Activated T-cell treated with anti-CD3 and anti-CD28 coated beads for 1 hour (primary cell): Measurements from ENCODE around the gene ATP6V0A1.
"Not testable (repeated sequence)": the region's sequence is repeated elsewhere in the genome, so short reads cannot be mapped to it uniquely, and the experiment has no call there.

ENCODE experiments used
- DNase-seq: peaks from one replicate; pipeline ENCODE4 v3.0.0-alpha.2; 2020; ENCODE audit warnings: low read depth

The ATP6V0A1 gene

DNA sequence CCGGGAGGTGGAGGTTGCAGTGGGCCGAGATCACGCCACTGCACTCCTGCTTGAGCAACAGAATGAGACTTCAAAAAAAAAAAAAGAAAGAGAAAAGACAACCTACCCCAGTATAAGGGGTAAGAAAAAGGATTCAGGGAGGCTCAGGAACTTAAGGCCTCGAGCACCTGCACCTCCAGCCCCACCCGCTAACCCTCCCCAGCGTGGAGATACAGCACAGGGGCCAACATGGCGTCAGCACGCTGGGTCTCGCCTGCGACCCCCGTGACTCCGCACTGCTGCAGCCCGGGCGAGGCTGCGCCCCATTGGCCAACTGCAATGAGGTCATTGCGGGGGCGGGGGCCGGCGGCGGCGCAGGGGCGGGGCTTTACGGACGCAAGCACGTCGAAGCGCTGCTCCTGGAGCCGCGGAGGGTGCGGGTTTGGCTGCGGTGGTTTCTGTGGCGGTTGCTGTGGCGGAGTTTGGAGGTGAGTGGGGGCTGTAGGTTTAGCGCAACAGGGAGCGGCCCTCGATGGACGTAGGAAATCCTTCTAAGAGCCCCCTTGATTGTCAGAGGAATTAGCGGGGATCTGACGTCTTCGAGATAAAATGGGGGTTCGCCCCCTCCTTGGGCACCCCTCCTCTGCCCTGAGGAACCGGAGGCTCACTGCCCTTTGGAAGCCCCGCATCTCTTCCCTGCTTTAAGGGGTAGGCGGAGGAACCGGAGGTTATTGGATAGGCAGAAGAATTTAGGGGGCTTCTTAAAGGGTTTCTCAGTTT, at the start of gene ATP6V0A1:
Gene ATP6V0A1, plus strand, starts transcription at position 382 of the 759 bp plus-strand sequence. CDS start 2,017 bp downstream, outside the sequence.
- DNase-seq = peak; percentile 80

DNA sequence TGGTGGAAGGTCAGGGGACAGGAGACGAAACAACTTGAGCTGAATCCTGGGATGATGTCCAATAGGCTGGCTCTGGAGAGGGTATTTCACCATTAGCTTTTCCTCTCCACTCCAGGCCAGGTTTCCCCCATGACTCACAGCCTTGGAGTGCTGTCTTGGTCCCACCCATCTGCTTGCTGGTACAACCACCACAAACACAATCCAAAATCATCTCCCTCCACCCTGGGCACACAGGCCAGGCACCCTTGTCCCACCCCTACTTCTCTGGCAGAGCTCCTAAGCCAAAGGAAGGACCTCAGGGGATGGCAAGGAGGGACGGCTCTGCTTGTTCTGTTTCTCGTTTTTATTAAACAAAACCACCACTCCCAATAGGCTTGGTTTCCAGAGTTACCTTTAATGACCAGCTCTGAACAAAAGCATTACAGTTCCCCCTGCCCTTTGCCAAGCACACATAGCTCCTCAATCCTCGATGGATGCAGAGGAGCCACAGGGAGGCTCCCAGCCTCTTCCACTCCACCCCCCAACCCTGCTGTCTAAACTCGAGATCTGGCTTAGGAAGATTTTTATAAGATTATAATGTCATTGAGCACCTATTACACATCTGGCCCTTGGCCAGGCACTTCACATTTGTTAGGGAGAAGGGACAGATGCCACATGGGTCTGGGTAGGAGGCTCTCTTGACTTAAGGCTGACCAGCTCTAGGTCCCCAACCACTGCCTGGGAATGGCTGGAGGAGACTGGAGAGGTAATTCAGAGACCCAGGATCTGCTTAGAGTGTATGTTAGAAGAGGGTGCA, 49.0 kb upstream of the ATP6V0A1 start:
- no peak for DNase-seq

DNA sequence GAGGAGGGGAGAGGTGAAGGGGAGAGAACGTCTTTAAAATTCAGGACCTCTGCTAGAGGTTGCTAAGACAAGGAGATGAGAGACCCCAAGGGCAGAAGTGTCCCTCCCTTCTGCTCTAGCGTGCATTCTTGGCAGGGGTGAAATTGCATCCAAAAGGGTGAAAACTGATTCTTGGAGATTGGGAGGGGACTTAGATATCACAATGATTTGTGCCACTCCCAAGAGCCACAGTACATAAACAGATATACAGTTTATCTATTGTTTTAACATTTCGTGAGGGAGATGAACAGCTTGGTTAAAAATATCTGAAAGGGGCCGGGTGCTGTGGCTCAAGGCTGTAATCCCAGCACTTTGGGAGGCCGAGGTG, 48.4 kb upstream of the ATP6V0A1 start:
- no peak for DNase-seq

DNA sequence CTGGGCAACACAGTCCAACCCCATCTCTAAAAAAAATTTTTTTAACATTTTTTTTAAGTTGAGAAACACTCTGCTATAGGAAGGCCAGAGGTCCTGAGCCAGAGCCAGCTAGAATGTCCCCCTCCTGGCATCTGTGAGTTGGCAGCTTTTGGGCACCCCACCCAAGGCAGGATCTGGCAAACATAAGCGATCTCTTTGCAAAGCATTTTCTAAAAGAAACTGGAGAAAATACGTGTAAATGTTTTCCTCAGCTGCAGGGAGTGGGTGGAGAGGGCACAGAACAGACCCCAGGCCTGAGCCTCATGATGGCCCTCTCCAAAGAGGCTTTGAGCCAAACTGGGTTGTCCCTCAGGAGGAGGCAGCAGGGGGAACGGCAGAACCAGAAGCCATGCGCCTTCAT, 47.3 kb upstream of the ATP6V0A1 start:
- DNase-seq = no peak

DNA sequence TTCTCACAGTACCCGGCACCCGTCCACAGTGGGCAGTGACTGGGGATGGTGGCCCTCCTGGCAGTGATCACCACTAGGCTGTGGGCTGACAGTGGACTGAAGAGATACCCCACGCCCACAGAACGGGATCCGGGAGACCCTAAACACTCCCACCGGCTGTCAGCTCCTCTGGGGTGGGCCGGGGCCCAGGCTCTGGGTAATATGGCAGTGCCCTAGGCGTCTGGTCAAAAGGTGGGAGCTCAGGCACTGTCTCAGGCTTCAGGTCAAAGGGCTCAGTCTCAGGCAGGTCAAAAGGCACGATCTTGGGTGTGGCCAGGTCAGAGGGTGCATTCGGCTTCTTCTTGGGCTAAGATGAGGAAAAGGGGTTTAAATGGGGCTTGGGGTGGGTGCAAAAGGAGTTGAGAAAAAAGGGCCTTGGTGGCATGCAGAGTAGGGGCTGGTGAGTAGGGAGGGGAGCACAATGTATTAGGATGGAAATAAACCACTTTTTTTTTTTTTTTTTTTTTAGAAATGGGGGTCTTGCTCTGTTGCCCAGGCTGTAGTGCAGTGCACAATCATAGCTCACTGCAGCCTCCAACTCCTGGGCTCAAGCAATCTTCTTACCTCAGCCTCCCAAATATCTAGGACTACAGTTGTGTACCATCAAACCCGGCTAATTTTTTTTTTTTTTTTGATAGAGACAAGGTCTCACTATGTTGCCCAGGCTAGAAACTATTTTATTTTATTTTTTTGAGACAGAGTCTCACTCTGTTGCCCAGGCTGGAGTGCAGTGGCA, 46.6 kb upstream of the ATP6V0A1 start:
- DNase-seq = no peak

DNA sequence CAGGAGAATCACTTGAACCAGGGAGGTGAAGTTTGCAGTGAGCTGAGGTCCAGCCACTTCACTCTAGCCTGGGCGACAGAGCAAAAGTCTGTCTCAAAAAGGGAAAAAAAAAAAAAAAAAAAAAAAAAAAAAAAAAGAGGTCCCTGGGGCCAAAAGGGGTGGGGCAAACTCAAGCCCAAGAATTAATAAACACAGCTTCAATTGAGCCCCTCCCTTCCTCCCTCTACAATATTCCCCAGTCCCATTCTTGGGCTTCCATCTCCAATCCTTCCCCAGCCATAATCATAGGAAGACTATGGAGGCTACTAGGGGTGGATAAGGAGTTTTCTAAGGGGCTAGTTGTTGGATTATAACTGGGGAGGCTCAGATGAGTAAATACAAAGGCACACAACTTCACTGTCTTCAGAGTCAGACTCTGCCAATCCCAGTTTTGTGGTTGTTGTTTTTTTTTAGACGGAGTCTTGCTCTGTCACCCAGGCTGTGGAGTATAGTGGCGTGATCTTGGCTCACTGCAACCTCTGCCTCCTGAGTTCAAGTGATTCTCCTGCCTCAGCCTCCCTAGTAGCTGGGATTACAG, 45.1 kb upstream of the ATP6V0A1 start:
- no peak for DNase-seq

DNA sequence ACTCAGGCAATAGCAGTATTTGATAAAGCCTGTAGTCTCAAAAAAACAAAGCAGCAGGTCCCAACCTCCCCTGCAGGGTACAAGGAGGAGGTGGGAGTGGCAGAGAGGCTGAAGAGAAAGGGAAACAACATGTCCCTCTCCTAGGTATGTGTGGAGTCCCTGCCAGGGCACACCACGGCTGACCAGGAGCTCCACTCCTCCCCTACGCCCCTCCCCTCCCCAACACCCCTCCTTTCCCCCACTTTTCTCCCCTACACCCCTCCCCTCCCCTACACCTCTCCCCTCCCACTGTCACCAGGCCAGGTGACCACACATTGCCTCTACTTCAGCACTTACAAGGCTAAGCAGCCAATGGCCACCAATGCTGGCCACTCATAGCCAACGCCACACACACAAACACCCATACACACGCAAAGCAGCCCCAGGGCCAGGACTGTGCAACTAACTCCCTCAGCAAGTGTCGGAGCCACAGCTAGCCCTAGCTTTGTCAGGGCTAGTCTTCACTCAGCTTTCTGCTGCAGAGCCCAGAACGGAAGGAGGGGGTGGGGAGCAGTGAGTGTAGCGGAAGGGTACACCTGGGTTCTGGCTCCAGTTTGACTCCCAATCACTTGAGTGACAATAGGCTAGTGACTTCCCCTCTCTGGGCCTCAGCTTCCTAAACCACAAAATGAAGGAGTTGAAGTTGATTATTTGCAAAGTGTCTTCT, 43.8 kb upstream of the ATP6V0A1 start:
- peak; percentile 38 for DNase-seq

DNA sequence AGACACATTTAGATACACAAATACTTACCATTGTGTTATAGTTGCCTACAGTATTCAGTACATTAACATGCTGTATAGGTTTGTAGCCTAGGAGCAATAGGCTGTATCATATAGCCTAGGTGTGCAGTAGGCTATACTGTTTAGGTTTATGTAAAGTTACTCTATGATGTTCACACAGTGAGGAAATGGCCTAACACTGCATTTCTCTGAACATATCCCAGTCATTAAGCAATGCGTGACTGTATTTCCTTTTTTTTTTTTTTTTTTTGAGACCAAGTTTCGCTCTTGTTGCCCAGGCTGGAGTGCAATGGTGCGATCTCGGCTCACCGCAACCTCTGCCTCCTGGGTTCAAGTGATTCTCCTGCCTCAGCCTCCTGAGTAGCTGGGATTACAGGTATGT, 40.7 kb upstream of the ATP6V0A1 start:
- not testable (repeated sequence) for DNase-seq

DNA sequence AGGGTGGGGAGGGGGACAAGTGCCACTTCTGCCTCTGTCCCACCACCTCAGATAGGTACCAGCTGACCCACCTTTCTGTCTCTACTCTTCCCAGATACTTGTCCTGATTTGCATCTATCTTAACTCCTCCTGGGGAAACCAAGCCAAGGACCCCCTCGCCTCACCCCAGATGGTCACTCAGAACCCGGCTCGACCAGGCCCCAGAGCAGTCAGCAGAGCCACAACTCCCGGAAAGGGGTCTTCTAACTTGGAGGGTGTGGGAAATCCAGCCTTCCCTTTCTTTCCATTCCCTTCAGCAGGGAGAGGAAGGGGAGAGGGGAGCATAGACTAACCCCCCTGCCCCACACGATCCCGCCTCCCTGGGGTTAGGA, 37.6 kb upstream of the ATP6V0A1 start:
- DNase-seq = no peak

DNA sequence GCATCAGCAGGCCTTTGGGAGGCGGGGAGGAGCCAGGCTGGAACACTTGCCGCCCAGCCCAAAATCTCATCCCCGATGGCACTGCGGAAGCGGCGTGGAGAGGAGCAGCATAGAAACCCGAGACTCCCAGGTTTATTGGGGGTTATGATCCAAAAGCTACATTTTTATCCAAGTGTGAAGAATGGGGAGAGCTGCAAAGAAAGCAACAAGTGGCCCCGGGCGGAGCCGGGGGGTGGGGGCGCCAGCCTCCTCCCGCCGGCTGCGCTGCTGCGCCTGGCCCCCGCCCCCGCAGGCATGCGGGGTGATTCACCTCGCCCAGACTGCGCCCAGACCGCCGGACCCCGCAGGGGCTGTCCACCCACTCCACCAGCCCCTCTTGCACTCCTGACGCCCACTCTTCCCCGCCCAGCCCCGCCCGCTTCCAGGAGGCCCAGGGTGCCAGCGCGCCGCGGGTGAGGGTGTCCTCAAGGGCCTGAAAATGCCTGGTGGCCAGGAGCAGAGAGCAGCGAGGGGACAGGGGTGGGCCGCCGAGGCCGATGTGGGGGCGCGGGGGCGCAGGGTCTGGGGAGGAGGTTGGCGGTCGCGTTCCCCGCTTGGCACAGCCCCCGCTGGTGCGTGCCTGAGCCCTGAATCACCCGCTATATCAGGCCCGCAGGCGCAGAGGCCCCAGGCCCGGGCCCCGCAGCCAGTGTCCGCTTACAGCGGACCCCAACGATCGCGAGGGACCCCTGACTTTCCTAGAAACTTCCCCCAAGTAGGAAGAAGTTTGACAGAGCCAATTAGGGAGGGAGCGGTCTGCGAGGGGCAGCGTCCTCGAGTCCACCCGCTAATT, 37.0 kb upstream of the ATP6V0A1 start:
- no peak for DNase-seq

DNA sequence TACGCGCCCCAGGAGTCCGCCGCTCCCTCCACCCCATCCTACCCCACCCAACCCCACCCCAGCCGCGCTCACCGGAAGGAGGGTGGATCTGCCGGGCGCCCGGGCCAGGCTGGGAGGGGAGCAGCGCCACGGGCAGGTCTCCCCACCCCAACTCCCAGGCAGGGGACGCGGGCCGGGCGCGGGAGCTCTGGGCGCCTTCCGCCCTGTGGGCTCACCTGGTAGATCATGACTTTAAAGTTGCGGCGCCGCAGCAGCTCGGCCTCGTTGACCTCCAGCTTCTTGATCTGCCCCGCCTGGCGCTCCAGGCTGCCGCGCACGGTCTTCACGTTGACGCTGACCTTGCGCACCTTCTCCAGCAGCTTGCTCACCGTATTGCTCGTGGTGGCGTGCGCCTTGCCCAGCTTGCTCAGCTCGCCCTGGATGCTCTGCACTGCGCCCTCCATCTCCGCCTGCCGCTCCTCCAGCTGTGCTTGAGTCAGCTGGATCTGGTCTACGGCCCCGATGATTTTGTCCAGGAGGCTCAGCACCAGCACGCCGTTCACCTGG, 36.2 kb upstream of the ATP6V0A1 start:
- no peak for DNase-seq

DNA sequence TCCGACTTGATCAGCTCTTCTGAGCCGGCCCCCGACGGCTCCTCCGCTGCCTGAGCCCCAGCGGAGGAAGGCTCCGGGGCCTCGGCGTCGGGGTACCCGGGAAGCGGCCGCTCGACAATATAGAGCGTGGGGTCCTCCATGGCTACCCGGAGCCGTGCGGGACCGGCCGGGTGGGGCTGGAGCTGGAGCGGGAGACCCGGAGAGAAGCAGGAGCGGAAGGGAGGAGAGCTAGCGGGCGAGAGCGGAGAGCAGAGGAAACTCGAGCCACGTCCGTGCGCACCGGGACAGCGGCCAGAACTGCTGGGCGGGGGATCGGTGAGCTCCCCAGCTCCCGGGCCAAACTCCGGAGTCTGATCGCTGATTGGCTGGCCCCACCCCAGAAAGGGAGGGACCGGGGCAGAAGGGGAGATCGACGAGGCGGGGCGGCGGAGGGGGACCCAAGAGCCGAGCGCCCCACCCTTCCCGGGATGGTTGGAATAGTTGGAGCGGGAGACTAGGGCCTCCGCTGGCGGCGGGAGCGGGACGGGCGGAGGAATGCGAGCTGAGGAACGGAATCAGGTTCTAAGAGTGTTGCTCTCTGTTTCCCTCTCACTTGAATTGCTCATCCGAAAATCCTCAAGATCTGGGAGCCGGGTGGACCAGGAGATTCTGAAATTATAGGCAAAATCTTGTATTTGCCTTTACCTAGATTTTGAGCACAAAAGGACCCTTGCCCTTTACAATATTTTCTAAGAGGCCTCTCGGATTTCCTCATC, 35.5 kb upstream of the ATP6V0A1 start, which contains the start of gene CAVIN1:
Gene CAVIN1, minus strand, starts transcription at position 299 of the 755 bp plus-strand sequence. Its CDS starts 159 bp downstream, at position 140.
- no peak for DNase-seq

DNA sequence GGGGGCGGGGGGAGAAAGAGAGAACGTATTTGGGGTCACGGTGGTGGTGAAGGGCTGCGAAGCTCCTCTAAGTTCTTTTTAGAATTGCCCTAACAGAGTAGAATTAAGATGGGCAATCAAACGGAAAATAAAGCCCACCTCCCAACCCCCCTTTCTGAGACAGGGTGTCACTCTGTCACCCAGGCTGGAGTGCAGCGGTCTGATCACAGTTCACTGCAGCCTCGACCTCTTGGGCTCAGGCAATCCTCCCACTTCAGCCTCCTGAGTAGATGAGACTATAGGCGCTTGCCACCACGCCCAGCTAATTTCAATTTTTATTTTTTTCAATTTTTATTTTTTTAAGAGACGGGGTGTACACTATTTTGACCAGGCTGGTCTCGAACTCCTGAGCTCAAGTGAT, 34.9 kb upstream of the ATP6V0A1 start:
- DNase-seq = no peak

DNA sequence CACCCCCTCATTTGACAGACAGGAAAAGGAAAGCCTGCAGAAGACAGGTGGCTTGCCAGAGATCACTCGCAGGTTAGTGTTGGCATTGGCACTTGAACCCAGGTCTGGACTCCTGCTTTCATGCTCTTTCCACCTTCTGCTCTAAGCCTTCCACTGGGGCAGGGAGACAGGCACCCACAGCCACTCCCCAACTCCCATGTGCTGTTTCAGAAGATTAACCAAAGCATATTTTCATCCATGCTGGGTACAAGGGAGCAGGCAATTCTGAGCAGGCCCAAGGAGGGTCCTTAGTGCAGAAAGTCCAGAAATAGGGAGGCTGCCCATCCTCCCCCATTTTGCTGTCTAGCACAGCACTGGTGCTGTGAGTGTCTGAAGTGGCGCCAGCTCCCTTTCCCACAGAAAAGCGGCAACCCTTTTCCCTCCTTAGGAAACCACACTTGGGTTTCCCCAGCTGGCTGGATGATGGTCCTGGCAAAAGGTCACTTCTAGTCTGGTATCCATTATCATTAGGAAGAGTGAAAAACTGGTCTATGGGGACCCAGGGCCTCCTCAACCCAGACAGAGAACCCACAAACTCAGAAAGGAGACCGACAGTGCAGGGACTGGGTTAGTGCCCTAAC, 33.6 kb upstream of the ATP6V0A1 start:
- DNase-seq = no peak

DNA sequence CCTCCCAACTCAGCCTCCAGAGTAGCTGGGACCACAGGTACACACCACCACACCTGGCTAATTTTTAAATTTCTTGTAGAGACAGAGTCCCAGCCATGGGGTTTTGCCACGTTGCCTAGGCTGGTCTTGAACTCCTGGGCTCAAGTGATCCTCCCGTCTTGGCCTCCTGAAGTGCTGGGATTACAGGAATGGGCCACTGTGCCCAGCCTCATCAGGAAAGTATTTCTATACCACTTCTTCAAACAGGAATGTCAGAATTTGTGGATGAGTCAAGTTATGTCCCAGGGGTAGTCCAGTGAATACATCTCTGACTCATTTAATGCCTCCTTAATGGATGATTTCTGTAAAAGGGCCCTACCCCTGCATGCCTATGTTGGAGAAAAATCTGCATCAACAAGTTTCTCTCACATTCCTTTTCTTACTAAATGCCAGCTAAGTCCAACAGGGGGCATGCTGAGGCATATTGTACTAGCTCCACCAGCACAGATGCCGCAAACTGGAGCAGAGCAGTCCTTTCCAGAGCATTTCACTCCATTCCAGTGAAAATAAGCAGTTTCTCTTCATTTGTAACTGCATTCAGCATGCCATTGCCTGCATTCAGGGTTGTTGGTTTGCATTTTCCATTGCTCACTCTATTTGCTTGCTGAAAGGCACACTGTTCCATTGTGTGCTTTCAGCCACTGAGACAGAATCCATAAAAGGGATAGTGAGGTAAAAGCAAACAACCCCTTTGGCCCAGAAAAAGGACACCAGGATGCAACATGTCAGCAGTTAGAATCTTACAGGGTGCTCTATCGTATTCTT, 30.3 kb upstream of the ATP6V0A1 start:
- DNase-seq = peak; percentile 25

DNA sequence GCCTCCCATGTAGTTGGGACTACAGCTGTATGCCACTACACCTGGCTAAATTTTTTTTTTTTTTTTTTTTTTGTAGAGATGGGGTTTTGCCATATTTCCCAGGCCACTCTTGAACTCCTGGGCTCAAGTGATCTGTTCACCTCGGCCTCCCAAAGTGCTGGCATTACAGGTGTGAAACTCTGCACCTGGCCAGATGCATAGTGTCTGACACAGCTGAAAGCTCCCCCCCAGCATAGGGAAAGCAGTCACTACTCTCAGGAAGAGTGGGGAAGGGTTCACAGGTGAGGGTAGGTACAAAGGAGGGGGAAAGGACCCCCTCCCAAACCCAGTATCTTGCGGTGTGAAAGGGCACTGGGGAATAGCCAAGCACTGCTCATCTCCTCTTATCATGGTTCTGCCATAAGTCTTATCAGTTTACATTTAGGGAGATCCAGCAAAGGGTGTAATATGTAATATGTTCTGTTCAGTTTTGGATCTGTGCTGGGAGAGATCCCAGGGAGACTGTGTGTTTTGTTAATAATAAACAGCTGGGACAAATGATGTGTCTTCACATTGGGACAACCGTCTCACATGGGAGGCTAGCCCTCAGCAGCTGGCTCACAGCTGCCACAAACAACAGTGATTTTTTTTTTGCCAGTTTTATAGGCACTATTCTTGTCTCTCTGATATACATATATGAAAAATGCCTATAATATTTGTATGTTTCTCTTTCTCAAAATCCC, 28.8 kb upstream of the ATP6V0A1 start:
- no peak for DNase-seq

DNA sequence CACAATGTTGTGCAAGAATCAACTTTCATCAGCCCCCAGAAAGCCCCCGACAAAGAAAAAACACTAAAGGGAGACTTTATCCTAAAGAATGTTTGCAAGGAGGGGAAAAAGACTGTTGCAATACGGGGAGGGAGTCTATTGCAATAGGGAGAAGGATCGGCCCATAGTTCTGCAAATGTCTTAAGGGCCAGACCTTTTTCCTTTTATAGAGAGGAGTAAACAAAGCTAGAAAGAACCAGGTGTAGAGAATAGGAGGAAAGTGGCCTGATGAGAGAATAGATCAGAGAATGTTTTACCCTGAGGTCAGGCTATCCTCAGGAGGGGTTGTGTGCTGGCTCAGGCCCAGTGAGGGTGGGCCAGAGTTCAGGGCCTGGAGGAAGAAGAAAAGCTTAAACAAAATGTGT, 26.9 kb upstream of the ATP6V0A1 start:
- DNase-seq = no peak

DNA sequence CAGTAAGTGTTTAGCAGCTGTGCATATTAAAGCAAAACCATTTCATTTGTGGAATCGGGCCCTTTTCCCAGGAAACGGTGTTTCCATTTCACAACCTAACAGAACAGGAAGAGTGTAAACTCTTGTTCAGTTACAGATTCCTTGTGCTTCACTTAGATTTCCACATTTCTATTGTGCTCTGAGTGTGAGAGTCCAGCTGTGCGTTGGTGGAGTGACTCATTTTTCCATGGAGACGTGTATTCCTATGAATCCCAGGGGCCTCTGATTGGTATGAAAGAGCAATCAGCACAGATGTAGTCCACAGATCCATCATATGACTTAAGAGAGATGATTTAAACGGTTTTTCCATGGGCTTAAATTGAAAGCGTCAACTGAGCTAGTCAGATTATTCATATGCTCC, 22.3 kb upstream of the ATP6V0A1 start:
- DNase-seq = no peak
